KMS-11 (cell line): ENCODE results near the gene DDX20.

ENCODE experiments used
- H2AFZ ChIP-seq: fragments of 200-600 bp; sonication (generic); 2 replicates; pipeline ENCODE4 v1.6.1; 2016; ENCODE audit warnings: antibody characterized with exemption, mixed run types, low read depth
- H3K27ac ChIP-seq: fragments of 200-600 bp; sonication (generic); 2 replicates; pipeline ENCODE4 v1.6.1; 2016; ENCODE audit warnings: mild to moderate bottlenecking, mixed run types
- H3K27me3 ChIP-seq: fragments of 200-600 bp; sonication (generic); 2 replicates; pipeline ENCODE4 v1.6.1; 2017; ENCODE audit warnings: mild to moderate bottlenecking, low read depth, mixed run types, moderate library complexity; ENCODE audit not compliant: insufficient read depth
- H3K36me3 ChIP-seq: fragments of 200-600 bp; sonication (generic); 2 replicates; pipeline ENCODE4 v1.6.1; 2017; ENCODE audit warnings: mild to moderate bottlenecking, mixed run types; ENCODE audit not compliant: insufficient read depth
- H3K4me1 ChIP-seq: fragments of 200-600 bp; sonication (generic); 2 replicates; pipeline ENCODE4 v1.6.1; 2016; ENCODE audit warnings: mild to moderate bottlenecking, low read depth, mixed run types; ENCODE audit not compliant: poor library complexity, severe bottlenecking
- H3K4me2 ChIP-seq: fragments of 200-600 bp; sonication (generic); 2 replicates; pipeline ENCODE4 v1.7.0; 2016; ENCODE audit warnings: mild to moderate bottlenecking, mixed run types
- H3K4me3 ChIP-seq: fragments of 200-600 bp; sonication (generic); IDR thresholded peaks from 2 replicates; pipeline ENCODE4 v1.6.1; 2017; ENCODE audit warnings: low read depth, low read length, mixed read lengths; ENCODE audit not compliant: insufficient read depth
- H3K79me2 ChIP-seq: fragments of 200-600 bp; sonication (generic); 2 replicates; pipeline ENCODE4 v1.6.1; 2016; ENCODE audit warnings: low read depth, mixed run types; ENCODE audit not compliant: insufficient read depth
- H3K9ac ChIP-seq: fragments of 200-600 bp; sonication (generic); 2 replicates; pipeline ENCODE4 v1.6.1; 2016; ENCODE audit warnings: mild to moderate bottlenecking, mixed run types
- H4K20me1 ChIP-seq: fragments of 200-600 bp; sonication (generic); 2 replicates; pipeline ENCODE4 v1.6.1; 2016; ENCODE audit warnings: mild to moderate bottlenecking, mixed run types; ENCODE audit not compliant: insufficient read depth
- TF ChIP-seq, protein P1 (sequence below): fragments of 200-600 bp; sonication (generic); conservative IDR thresholded peaks from 2 replicates; pipeline ENCODE4 v1.6.1; 2017; ENCODE audit warnings: low read depth, mild to moderate bottlenecking, antibody characterized with exemption, low read length, moderate library complexity, mixed read lengths

Gene DDX20

DNA sequence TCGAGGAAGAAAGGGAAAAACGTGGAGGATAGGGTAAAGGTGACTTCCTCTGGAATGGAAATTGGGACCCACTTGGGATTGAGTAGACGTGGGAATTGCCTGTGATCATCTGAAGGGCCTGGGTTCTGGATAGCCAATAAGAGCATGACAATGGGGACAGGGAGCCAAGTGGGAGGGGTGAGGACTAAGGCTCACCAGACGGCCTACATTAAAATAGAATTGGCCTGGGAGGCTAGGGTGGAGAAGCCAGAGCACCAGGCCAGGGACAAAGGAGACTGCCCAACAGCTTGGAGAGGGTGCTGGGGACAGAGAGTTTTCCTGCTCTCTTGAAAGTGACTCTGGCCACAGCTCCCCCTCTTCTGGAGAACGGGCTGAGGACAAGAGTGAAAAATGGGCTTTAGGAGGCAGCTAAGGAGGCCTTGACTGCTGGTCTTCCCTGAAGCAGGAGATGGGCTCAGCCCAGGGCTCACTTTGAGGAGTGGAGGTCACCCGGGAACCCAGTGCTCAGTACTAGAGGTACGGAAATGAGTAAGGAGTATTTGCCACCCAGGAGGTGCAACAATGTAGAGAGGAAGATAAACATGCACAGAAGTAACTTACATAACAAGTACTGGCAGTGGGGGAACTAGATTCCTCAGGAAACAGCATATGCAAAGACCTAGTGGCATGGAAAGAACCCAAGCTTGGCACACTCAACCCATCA lies 35.3 kb upstream of the DDX20 start:
- no peaks in the 10 kb centered on the region for H3K4me1 ChIP-seq
- TF ChIP-seq, protein P1, sequence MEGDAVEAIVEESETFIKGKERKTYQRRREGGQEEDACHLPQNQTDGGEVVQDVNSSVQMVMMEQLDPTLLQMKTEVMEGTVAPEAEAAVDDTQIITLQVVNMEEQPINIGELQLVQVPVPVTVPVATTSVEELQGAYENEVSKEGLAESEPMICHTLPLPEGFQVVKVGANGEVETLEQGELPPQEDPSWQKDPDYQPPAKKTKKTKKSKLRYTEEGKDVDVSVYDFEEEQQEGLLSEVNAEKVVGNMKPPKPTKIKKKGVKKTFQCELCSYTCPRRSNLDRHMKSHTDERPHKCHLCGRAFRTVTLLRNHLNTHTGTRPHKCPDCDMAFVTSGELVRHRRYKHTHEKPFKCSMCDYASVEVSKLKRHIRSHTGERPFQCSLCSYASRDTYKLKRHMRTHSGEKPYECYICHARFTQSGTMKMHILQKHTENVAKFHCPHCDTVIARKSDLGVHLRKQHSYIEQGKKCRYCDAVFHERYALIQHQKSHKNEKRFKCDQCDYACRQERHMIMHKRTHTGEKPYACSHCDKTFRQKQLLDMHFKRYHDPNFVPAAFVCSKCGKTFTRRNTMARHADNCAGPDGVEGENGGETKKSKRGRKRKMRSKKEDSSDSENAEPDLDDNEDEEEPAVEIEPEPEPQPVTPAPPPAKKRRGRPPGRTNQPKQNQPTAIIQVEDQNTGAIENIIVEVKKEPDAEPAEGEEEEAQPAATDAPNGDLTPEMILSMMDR = no peak
- no peaks in the 10 kb centered on the region for H3K27me3 ChIP-seq
- no peaks in the 10 kb centered on the region for H3K79me2 ChIP-seq
- no peak overlapping the region for H2AFZ ChIP-seq
- no peak overlapping the region for H3K9ac ChIP-seq
- no peaks in the 10 kb centered on the region for H4K20me1 ChIP-seq
- no peaks in the 10 kb centered on the region for H3K36me3 ChIP-seq
- no peak overlapping the region for H3K4me3 ChIP-seq
- H3K27ac ChIP-seq = no peak overlapping the region
- no peak overlapping the region for H3K4me2 ChIP-seq

DNA sequence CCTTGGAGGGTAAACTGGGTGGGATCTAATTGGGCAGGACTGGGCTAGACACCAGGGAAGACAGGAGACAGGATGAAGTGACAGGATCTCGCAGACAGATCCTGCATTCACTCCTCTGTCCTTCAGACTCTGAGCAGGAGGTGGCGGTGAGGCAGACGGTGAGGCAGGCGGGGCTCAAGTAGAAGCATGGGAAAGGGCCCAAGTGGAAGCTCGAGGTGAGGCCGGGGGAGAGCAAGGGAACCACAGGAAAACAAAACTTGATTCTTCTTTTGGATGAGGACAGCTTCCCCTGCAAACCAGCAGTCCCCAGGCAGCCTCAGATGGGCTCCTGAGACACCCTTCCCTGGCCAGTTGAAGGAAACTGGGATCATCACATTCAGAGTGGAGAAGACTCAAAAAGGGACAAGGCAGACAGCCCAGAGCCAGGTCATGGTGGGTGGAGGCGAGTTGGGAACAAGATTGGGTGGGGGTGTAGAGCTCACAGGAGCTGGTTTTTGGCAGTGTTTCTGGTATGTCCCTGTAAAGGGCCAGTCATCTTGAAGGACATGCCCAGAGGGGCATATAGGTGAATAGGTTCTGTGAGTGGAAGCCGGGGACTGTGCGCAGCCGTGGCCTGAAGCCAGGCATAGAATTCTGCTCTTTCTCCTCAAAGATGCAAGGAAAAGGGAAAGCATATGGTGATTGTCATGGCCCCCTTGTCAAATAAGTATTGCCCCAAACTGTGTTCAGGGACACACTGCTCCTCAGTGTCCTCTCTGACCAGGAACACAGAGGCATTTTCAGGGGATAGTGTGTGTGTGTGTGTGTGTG lies 34.5 kb upstream of the DDX20 start:
- TF ChIP-seq, protein P1 = no peak
- Histone ChIP-seq H3K27ac (no peak overlapping the region), H3K4me1 (no peaks in the 10 kb centered on the region), H3K4me3 (no peak overlapping the region), H3K79me2 (no peaks in the 10 kb centered on the region), H3K4me2 (no peak overlapping the region), H3K27me3 (no peaks in the 10 kb centered on the region), H3K36me3 (no peaks in the 10 kb centered on the region), H3K9ac (no peak overlapping the region), H2AFZ (no peak overlapping the region), H4K20me1 (no peaks in the 10 kb centered on the region)

DNA sequence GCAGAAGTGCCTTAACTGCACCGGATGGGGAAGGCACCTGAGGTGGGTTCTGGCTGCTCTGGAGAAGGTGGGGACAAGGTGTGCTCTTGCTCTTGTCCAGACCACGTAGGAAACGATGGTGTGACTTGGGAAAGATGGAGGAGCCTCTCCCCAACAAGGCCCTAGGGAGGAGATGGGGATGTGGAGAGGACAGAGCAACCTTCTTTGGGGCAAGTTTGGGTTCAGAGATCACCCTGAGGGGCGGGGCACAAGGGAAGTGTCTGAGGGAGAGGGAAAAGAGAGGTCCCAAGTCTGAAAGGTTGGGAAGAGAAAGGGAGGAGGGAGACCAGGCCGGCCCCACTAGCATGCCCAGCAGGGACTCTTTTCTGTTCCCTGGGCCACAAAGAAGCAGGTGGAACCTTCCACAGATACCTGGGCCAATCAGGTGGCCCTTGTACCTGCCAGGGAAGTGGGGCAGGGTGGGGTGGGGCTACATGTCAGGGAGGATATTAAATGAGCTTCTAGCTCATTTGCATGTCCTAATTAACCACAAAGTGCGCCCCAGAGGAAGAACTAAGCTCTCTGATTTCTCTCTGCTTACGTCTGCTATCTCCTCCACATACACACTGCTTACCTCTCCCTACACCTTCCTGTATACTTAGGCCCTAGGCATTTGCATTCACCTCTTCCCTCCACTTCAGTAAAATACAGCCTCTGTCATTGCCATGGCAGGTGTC lies 32.5 kb upstream of the DDX20 start:
- H3K36me3 ChIP-seq = no peaks in the 10 kb centered on the region
- TF ChIP-seq, protein P1 = no peak
- H3K27ac ChIP-seq = no peak overlapping the region
- H3K4me1 ChIP-seq = no peaks in the 10 kb centered on the region
- no peaks in the 10 kb centered on the region for H3K79me2 ChIP-seq
- H3K4me3 ChIP-seq = no peak overlapping the region
- H3K9ac ChIP-seq = no peak overlapping the region
- no peaks in the 10 kb centered on the region for H4K20me1 ChIP-seq
- H3K27me3 ChIP-seq = no peaks in the 10 kb centered on the region
- no peak overlapping the region for H2AFZ ChIP-seq
- H3K4me2 ChIP-seq = no peak overlapping the region

DNA sequence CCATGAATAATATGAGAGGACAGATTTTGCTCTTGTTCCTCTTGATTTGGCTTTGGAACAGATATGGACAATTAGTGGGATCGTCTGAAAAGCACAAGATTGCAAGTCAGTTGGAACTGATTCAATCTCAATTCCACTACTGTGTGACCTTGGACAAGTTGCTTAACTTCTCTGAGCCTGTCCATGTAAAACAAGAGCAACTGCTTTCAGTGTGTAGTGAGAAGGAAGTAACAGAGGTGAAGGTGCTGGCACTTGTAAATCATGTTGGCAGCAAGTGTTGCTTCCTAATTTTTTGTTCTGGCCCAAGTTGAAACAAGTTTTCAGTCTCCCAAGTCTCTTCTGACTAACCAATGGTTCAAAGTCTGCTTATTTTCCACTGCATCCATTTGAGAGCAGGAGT lies 31.8 kb upstream of the DDX20 start:
- Histone ChIP-seq H3K4me2 (no peak overlapping the region), H3K79me2 (no peaks in the 10 kb centered on the region), H3K27ac (no peak overlapping the region)

More for the DNA sequence above, 31.8 kb upstream of the DDX20 start:
- Histone ChIP-seq H4K20me1 (no peaks in the 10 kb centered on the region), H3K4me3 (no peak overlapping the region), H3K36me3 (no peaks in the 10 kb centered on the region), H3K9ac (no peak overlapping the region), H3K27me3 (no peaks in the 10 kb centered on the region), H3K4me1 (no peaks in the 10 kb centered on the region), H2AFZ (no peak overlapping the region)
- TF ChIP-seq, protein P1 = no peak
